Spleen (tissue), 7 donors: ENCODE data around the gene LTBP1.

Experiments
- POLR2A ChIP-seq, 3 donors: fragments of 450-650 bp; IDR thresholded peaks; one replicate each; pipeline ENCODE4 v1.5.1; 2017; ENCODE audit warnings: antibody characterized with exemption in 3 of 3, mild to moderate bottlenecking in 1 of 3
- TF ChIP-seq, protein P1 (sequence below), 11 experiments: fragments of 200-600 bp in 7 of 11; fragments of 450-650 bp in 4 of 11; sonication (generic) in 4 of 11; IDR thresholded peaks in 8 of 11; conservative IDR thresholded peaks in 3 of 11; 1 replicate in 7 of 11; 2 replicates in 4 of 11; pipeline versions ENCODE4 v1.4.0 to v1.8.0; 2016 to 2021; ENCODE audit warnings: antibody characterized with exemption in 11 of 11, inconsistent platforms in 4 of 11, mild to moderate bottlenecking in 1 of 11
- donor health status: DM: no; HTN: no; CAD: no; lungs with moderate emphysema.
- donor health status: DM: no; HTN: no; CAD: no.
- donor health status: DM: no; HTN: no; CAD: no.

DNA sequence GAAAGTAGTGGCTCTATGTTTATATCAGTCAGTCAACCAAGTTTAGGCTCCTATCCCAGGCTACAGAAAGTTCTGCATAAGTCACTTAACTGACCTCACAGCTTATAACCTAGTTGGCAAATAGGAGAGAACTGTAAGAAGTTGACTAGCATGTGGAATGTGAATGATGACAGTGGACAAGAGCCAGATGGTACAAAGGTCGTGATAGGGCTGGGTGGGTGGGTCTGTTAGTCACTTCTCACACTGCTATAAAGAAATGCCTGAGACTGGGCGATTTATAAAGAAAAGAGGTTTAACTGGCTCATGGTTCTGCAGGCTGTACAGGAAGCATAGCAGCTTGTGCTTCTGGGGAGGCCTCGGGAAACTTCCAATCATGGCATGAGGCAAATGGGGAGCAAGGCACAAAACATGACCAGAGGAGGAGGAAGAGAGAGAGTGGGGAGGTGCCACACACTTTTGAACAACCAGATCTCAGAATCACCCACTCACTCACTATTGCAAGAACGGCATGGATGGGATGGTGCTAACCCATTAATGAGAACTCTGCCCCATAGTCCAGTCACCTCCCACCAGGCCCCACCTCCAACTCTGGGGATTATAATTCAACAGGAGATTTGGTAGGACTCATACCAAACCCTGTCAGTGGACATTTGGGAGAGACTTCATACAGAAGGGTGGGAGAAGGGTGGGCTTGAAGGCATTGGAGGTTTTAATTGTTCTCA lies 68.8 kb downstream of the LTBP1 start:
- no peak for TF ChIP-seq POLR2A (IDR thresholded peaks at IDR 0.05)
- TF ChIP-seq, protein P1, sequence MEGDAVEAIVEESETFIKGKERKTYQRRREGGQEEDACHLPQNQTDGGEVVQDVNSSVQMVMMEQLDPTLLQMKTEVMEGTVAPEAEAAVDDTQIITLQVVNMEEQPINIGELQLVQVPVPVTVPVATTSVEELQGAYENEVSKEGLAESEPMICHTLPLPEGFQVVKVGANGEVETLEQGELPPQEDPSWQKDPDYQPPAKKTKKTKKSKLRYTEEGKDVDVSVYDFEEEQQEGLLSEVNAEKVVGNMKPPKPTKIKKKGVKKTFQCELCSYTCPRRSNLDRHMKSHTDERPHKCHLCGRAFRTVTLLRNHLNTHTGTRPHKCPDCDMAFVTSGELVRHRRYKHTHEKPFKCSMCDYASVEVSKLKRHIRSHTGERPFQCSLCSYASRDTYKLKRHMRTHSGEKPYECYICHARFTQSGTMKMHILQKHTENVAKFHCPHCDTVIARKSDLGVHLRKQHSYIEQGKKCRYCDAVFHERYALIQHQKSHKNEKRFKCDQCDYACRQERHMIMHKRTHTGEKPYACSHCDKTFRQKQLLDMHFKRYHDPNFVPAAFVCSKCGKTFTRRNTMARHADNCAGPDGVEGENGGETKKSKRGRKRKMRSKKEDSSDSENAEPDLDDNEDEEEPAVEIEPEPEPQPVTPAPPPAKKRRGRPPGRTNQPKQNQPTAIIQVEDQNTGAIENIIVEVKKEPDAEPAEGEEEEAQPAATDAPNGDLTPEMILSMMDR (IDR thresholded peaks at IDR 0.05 in 8 of 11, conservative IDR thresholded peaks at IDR 0.05 in 3 of 11), result no peak
